CD4-positive, alpha-beta T cell treated with Interleukin-17A for 4 hours (primary cell): Measurements from ENCODE around the gene MADD.

Source experiments
- DNase-seq: peaks from one replicate; pipeline ENCODE4 v3.0.0-alpha.2; 2020; ENCODE audit warnings: mixed read lengths

The MADD gene

GRCh38 chr11:47269829-47270305 lies at the start of gene MADD:
TSS of gene MADD (plus strand) at chr11:47270133.
- DNase-seq, result peak; percentile 95

GRCh38 chr11:47220401-47220821 lies 49.5 kb upstream of the MADD start:
- DNase-seq, result no peak

GRCh38 chr11:47222696-47223095 lies 47.2 kb upstream of the MADD start:
- DNase-seq, result no peak

GRCh38 chr11:47225552-47226400 lies 44.2 kb upstream of the MADD start:
- DNase-seq, result no peak

- DNase-seq, result no peak
Observed at GRCh38 chr11:47229161-47229560, 40.8 kb upstream of the MADD start.

- DNase-seq, result no peak
Observed at GRCh38 chr11:47233051-47233450, 36.9 kb upstream of the MADD start.

- DNase-seq, result peak; percentile 34
Observed at GRCh38 chr11:47233989-47234668, 35.8 kb upstream of the MADD start.

- peak; percentile 71 for DNase-seq
Observed at GRCh38 chr11:47234669-47235100, 35.2 kb upstream of the MADD start.

- no peak for DNase-seq
Observed at GRCh38 chr11:47235163-47235562, 34.8 kb upstream of the MADD start.

GRCh38 chr11:47236482-47236881 lies 33.5 kb upstream of the MADD start:
- DNase-seq, result peak; percentile 33

- DNase-seq, result no peak
Observed at GRCh38 chr11:47239852-47240251, 30.1 kb upstream of the MADD start.

GRCh38 chr11:47241841-47242301 lies 28.1 kb upstream of the MADD start:
- no peak for DNase-seq

GRCh38 chr11:47242596-47243192 lies 27.2 kb upstream of the MADD start:
- DNase-seq, result no peak

GRCh38 chr11:47243454-47243853 lies 26.5 kb upstream of the MADD start:
- no peak for DNase-seq

- DNase-seq, result no peak
Observed at GRCh38 chr11:47244448-47245350, 25.2 kb upstream of the MADD start.

- no peak for DNase-seq
Observed at GRCh38 chr11:47245611-47246357, 24.1 kb upstream of the MADD start.

- no peak for DNase-seq
Observed at GRCh38 chr11:47247502-47247901, 22.4 kb upstream of the MADD start.

GRCh38 chr11:47248304-47248663 lies 21.6 kb upstream of the MADD start:
- no peak for DNase-seq

- DNase-seq, result peak; percentile 89
Observed at GRCh38 chr11:47248664-47249377, 21.1 kb upstream of the MADD start, which contains the start of gene ACP2. TSS of gene ACP2 (minus strand) at chr11:47248814. CDS start at chr11:47248789, 25 bp downstream.

GRCh38 chr11:47249378-47249715 lies 20.6 kb upstream of the MADD start:
- no peak for DNase-seq

- DNase-seq, result no peak
Observed at GRCh38 chr11:47251751-47252150, 18.2 kb upstream of the MADD start.
